Measurements from ENCODE around the gene KCNMA1. TPM values are rescaled to one million over a fixed set of nuclear protein-coding genes. Genes with fewer than 3 reads are reported as not detected.

KCNMA1 gene
- total RNA-seq, 3 donors from 2014 or later: 45.4 to 312 (median 62.4) TPM

DNA sequence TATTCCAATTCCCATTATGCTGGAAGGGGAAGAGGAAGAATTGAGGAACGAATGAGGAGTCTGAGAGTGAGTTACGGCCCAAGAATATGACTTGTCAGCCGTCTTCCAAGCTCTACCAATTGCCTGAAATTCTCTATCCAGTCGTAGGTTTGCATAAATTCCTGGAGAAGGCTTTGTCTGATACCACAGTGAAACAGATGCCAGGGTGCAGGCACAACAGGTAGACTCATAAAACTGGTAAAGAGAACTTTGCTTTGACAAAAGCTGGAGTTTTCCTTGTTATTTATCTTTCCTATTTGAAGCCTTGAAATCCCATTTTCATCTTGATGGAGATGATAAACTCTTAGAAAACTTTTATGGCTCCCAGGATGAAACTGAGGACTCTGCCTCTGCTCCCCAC is 251.2 kb downstream of the KCNMA1 start:
- H3K4me3 ChIP-seq: no peak overlapping the region
- no peaks in the 10 kb centered on the region for H3K9me3 ChIP-seq
- no peaks in the 10 kb centered on the region for H3K4me1 ChIP-seq (ENCODE audit: low read depth)
- TF ChIP-seq, protein P1, sequence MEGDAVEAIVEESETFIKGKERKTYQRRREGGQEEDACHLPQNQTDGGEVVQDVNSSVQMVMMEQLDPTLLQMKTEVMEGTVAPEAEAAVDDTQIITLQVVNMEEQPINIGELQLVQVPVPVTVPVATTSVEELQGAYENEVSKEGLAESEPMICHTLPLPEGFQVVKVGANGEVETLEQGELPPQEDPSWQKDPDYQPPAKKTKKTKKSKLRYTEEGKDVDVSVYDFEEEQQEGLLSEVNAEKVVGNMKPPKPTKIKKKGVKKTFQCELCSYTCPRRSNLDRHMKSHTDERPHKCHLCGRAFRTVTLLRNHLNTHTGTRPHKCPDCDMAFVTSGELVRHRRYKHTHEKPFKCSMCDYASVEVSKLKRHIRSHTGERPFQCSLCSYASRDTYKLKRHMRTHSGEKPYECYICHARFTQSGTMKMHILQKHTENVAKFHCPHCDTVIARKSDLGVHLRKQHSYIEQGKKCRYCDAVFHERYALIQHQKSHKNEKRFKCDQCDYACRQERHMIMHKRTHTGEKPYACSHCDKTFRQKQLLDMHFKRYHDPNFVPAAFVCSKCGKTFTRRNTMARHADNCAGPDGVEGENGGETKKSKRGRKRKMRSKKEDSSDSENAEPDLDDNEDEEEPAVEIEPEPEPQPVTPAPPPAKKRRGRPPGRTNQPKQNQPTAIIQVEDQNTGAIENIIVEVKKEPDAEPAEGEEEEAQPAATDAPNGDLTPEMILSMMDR (IDR thresholded peaks at IDR 0.05): no peak
- intact Hi-C loops (cut with DNase I, micrococcal nuclease): loop anchor here in 1 of 2 donors (10.0 kb wide), 1 partner anchor 212 kb away; no protein-coding TSS in a partner anchor
- ATAC-seq: no peak
- no peak for DNase-seq
- no peaks in the 10 kb centered on the region for H3K36me3 ChIP-seq (ENCODE audit: low read depth)

GRCh38 chr10:77385315-77385714 is 252.3 kb downstream of the KCNMA1 start:
- ATAC-seq: no peak
- Histone ChIP-seq H3K36me3 (ENCODE audit: low read depth) (no peaks in the 10 kb centered on the region), H3K4me1 (ENCODE audit: low read depth) (no peaks in the 10 kb centered on the region), H3K4me3 (no peak overlapping the region), H3K9me3 (no peaks in the 10 kb centered on the region)
- TF ChIP-seq, protein P1 (IDR thresholded peaks at IDR 0.05): no peak
- no peak for DNase-seq
- intact Hi-C loops (cut with DNase I, micrococcal nuclease): loop anchor here in 1 of 2 donors (10.0 kb wide), 1 partner anchor 211 kb away; no protein-coding TSS in a partner anchor

DNA sequence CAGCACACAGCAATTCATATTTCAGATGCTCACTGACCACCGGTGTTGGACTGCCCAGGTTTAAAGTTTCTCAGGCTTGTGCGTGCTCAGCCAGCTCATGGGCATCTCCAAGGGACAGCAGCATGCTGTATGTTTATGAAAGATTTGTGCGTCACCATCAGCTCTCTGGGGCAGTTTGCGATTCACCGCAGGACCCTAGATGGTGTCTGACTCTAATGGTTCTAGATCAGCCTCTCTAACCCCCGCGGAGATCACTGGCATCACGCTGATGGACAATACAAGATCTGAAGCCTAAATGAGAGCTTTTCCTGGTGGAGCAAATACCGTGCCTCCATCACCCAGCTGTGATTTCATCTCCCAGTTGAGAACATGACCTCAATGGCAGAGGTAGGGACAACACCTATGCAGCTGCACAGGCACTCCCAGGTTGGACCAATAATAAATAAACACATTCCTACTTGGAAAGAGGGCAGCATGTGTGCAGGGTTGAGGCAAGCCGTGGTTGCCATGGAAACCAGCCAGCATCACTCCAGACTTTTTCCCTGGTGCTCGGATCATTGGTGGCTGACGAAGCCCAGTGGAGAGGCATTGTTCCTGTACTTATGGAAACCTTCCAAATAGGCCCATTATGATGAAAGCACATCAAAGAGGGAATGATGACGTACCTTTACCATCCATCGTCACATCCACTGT is 253.6 kb downstream of the KCNMA1 start:
- H3K4me3 ChIP-seq: no peak overlapping the region
- TF ChIP-seq, protein P1 (IDR thresholded peaks at IDR 0.05): no peak
- DNase-seq (no peak), ATAC-seq (no peak)
- H3K36me3 ChIP-seq (ENCODE audit: low read depth): no peaks in the 10 kb centered on the region
- intact Hi-C loops (cut with DNase I, micrococcal nuclease): loop anchor here in 1 of 2 donors (10.0 kb wide), 1 partner anchor 209 kb away; no protein-coding TSS in a partner anchor
- no peaks in the 10 kb centered on the region for H3K4me1 ChIP-seq (ENCODE audit: low read depth)
- H3K9me3 ChIP-seq: no peaks in the 10 kb centered on the region

DNA sequence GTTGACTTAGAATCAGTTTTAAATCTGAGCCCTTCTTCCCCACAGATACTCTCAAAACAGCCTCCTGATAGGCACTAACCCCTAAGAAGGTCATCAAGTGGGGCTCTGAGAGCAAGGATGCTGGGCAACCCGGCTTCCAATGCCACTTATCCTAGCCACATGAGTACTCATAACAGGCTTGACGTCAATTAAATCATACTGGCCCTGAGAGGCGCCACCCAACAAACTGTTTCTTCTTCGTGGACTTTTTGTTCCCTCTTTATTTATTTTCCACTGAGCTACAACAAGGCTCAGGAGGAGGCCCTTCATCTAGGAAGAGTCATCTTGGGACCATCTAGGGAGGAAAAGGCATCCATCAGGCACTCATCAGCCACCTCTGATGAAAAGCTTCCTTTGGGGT is 255.9 kb downstream of the KCNMA1 start:
- no peaks in the 10 kb centered on the region for H3K36me3 ChIP-seq (ENCODE audit: low read depth)
- H3K9me3 ChIP-seq: no peaks in the 10 kb centered on the region
- TF ChIP-seq, protein P1 (IDR thresholded peaks at IDR 0.05): no peak
- H3K4me3 ChIP-seq: no peak overlapping the region
- H3K4me1 ChIP-seq (ENCODE audit: low read depth): no peaks in the 10 kb centered on the region
- DNase-seq (no peak), ATAC-seq (no peak)
- intact Hi-C loops (cut with DNase I, micrococcal nuclease): loop anchor here in 1 of 2 donors (10.0 kb wide), 1 partner anchor 207 kb away; no protein-coding TSS in a partner anchor

GRCh38 chr10:77380723-77381122 is 256.9 kb downstream of the KCNMA1 start:
- H3K9me3 ChIP-seq: no peaks in the 10 kb centered on the region
- intact Hi-C loops (cut with DNase I, micrococcal nuclease): loop anchor here in 1 of 2 donors (10.0 kb wide), 1 partner anchor 206 kb away; no protein-coding TSS in a partner anchor
- H3K4me1 ChIP-seq (ENCODE audit: low read depth): no peaks in the 10 kb centered on the region
- H3K36me3 ChIP-seq (ENCODE audit: low read depth): no peaks in the 10 kb centered on the region
- H3K4me3 ChIP-seq: no peak overlapping the region
- ATAC-seq (no peak), DNase-seq (no peak)
- TF ChIP-seq, protein P1 (IDR thresholded peaks at IDR 0.05): no peak
